H1 (cell line): Measurements from ENCODE around the gene ZC3H7B. TPM values are rescaled to one million over a fixed set of nuclear protein-coding genes. Genes with fewer than 3 reads are reported as not detected.

Experiments
- CTCF ChIA-PET: fragments of 300-600 bp; sonication (Branson Sonifier 250); formaldehyde crosslinking; loops from one replicate; lab custom pipeline; 2021; ENCODE audit not compliant: partially characterized antibody; lab: Charles Lee
- POLR2A ChIA-PET: fragments of 300-600 bp; sonication (Branson Sonifier 250); formaldehyde crosslinking; loops from one replicate; lab custom pipeline; 2021; ENCODE audit warnings: inconsistent platforms; ENCODE audit not compliant: partially characterized antibody; lab: Charles Lee
- DNase-seq, 2 experiments: peaks; one replicate each; pipeline versions ENCODE4 v3.0.0 to v3.0.0-alpha.2; 2010 to 2022; ENCODE audit warnings: low spot score in 2 of 2, low read depth in 1 of 2, mixed read lengths in 1 of 2
- FAIRE-seq: peaks from 2 replicates; lab custom pipeline; 2011; peaks lifted over from hg19 to GRCh38; lab: Jason Lieb, UNC
- H2AFZ ChIP-seq: 2 replicates; pipeline ENCODE4 v1.8.1; 2012; ENCODE audit warnings: low read length, inconsistent platforms
- H2AK5ac ChIP-seq: 2 replicates; pipeline ENCODE4 v1.6.1; 2013; ENCODE audit warnings: low read depth, low read length
- H2BK120ac ChIP-seq: replicated peaks from 2 replicates; pipeline ENCODE3; 2013; ENCODE audit warnings: low read depth, low read length, inconsistent platforms
- H2BK12ac ChIP-seq: 2 replicates; pipeline ENCODE4 v1.6.1; 2013; ENCODE audit warnings: low read depth, low read length
- H2BK15ac ChIP-seq: 2 replicates; pipeline ENCODE4 v1.6.1; 2013; ENCODE audit warnings: low read length
- H2BK20ac ChIP-seq: 2 replicates; pipeline ENCODE4 v1.6.1; 2013; ENCODE audit warnings: low read length
- H2BK5ac ChIP-seq: 2 replicates; pipeline ENCODE4 v1.6.1; 2013; ENCODE audit warnings: low read depth, low read length
- H3K14ac ChIP-seq: 2 replicates; pipeline ENCODE4 v1.6.1; 2013; ENCODE audit warnings: inconsistent platforms; ENCODE audit not compliant: insufficient read length
- H3K18ac ChIP-seq: 2 replicates; pipeline ENCODE4 v1.6.1; 2013; ENCODE audit warnings: low read length; ENCODE audit errors: extremely low read depth
- H3K23ac ChIP-seq: 2 replicates; pipeline ENCODE4 v1.6.1; 2013; ENCODE audit warnings: inconsistent platforms; ENCODE audit not compliant: insufficient read length
- H3K23me2 ChIP-seq: 2 replicates; pipeline ENCODE4 v1.6.1; 2013; ENCODE audit warnings: low read depth, low read length
- H3K27ac ChIP-seq: 2 replicates; pipeline ENCODE4 v1.6.1; 2011; ENCODE audit warnings: low read depth, low read length, inconsistent platforms
- H3K27me3 ChIP-seq, 4 experiments: replicated peaks in 1 of 4; 1 replicate in 1 of 4; 2 replicates in 3 of 4; pipeline versions ENCODE4 v1.6.1 to v1.8.1; 2011 to 2013; ENCODE audit warnings: low read length in 3 of 4, mild to moderate bottlenecking in 3 of 4, inconsistent platforms in 2 of 4, mixed read lengths in 2 of 4, moderate library complexity in 1 of 4; ENCODE audit not compliant: control insufficient read depth in 3 of 4, insufficient read depth in 3 of 4; ENCODE audit errors: extremely low read depth in 1 of 4
- H3K36me3 ChIP-seq, 4 experiments: 2 replicates each; pipeline versions ENCODE4 v1.6.1 to v1.8.1; 2011 to 2013; ENCODE audit warnings: mild to moderate bottlenecking in 4 of 4, low read length in 3 of 4, moderate library complexity in 2 of 4, control low read depth in 1 of 4, inconsistent platforms in 1 of 4; ENCODE audit not compliant: insufficient read depth in 4 of 4, control insufficient read depth in 2 of 4
- H3K4ac ChIP-seq: replicated peaks from 2 replicates; pipeline ENCODE3; 2013; ENCODE audit warnings: low read length, low read depth, mixed read lengths, inconsistent platforms; ENCODE audit not compliant: insufficient read length
- H3K4me1 ChIP-seq, 4 experiments: replicated peaks in 1 of 4; 1 replicate in 1 of 4; 2 replicates in 3 of 4; pipeline versions ENCODE4 v1.6.1 to v1.8.1; 2011 to 2013; ENCODE audit warnings: low read length in 3 of 4, inconsistent platforms in 2 of 4, mixed read lengths in 1 of 4; ENCODE audit not compliant: insufficient read depth in 4 of 4, control insufficient read depth in 3 of 4
- H3K4me2 ChIP-seq, 2 experiments: 2 replicates each; pipeline versions ENCODE4 v1.6.1 to v1.8.1; 2011 to 2013; ENCODE audit warnings: low read depth in 2 of 2, low read length in 2 of 2, control low read depth in 1 of 2, inconsistent platforms in 1 of 2, mild to moderate bottlenecking in 1 of 2; ENCODE audit not compliant: insufficient read depth in 1 of 2
- H3K4me3 ChIP-seq, 4 experiments: fragments of 200-600, 300-600 bp in 1 of 4; sonication (generic), shearing (Covaris generic), sonication (Bioruptor Twin) in 1 of 4; 2 replicates each; pipeline versions ENCODE4 v1.5.1 to v1.8.1; 2011 to 2016; ENCODE audit warnings: low read length in 4 of 4, low read depth in 3 of 4, control low read depth in 2 of 4, inconsistent platforms in 2 of 4, mild to moderate bottlenecking in 2 of 4, mixed read lengths in 1 of 4, moderate library complexity in 1 of 4; ENCODE audit not compliant: insufficient read depth in 2 of 4; ENCODE audit errors: extremely low read depth in 1 of 4
- H3K56ac ChIP-seq: replicated peaks from 2 replicates; pipeline ENCODE3; 2013; ENCODE audit warnings: low read depth, mild to moderate bottlenecking, mixed read lengths, low read length, inconsistent platforms; ENCODE audit not compliant: insufficient read length
- H3K79me1 ChIP-seq: 2 replicates; pipeline ENCODE4 v1.6.1; 2013; ENCODE audit warnings: low read depth, low read length, control low read depth
- H3K79me2 ChIP-seq, 2 experiments: 2 replicates each; pipeline versions ENCODE4 v1.6.1 to v1.8.1; 2012 to 2013; ENCODE audit warnings: low read length in 2 of 2, mild to moderate bottlenecking in 2 of 2, inconsistent platforms in 1 of 2; ENCODE audit not compliant: insufficient read depth in 2 of 2, control insufficient read depth in 1 of 2
- H3K9ac ChIP-seq, 4 experiments: replicated peaks in 1 of 4; 1 replicate in 1 of 4; 2 replicates in 3 of 4; pipeline versions ENCODE4 v1.6.1 to v1.8.1; 2011 to 2013; ENCODE audit warnings: low read depth in 3 of 4, low read length in 3 of 4, control low read depth in 2 of 4, mild to moderate bottlenecking in 2 of 4, moderate library complexity in 2 of 4, inconsistent platforms in 1 of 4; ENCODE audit errors: extremely low read depth in 1 of 4
- H3K9me3 ChIP-seq, 2 experiments: 2 replicates each; pipeline versions ENCODE4 v1.6.1 to v1.8.1; 2012 to 2013; ENCODE audit warnings: mild to moderate bottlenecking in 2 of 2, moderate library complexity in 2 of 2, control low read depth in 1 of 2, inconsistent platforms in 1 of 2, low read depth in 1 of 2, low read length in 1 of 2, mixed read lengths in 1 of 2; ENCODE audit not compliant: insufficient read depth in 2 of 2
- H4K20me1 ChIP-seq, 2 experiments: replicated peaks in 1 of 2; 2 replicates each; pipeline versions ENCODE3 to v1.8.1; 2011 to 2013; ENCODE audit warnings: inconsistent platforms in 2 of 2, low read length in 2 of 2, mild to moderate bottlenecking in 1 of 2; ENCODE audit not compliant: insufficient read depth in 2 of 2, control insufficient read depth in 1 of 2
- H4K5ac ChIP-seq: 2 replicates; pipeline ENCODE4 v1.6.1; 2013; ENCODE audit warnings: low read length, low read depth, mixed read lengths, inconsistent platforms; ENCODE audit not compliant: insufficient read length
- H4K8ac ChIP-seq: 2 replicates; pipeline ENCODE4 v1.8.0; 2013; ENCODE audit warnings: mild to moderate bottlenecking, moderate library complexity, low read length, inconsistent platforms; ENCODE audit not compliant: insufficient read depth; ENCODE audit errors: extremely low read depth
- H4K91ac ChIP-seq: replicated peaks from 2 replicates; pipeline ENCODE3; 2013; ENCODE audit warnings: low read length, mixed read lengths, inconsistent platforms; ENCODE audit not compliant: insufficient read length
- ATF3 ChIP-seq: IDR thresholded peaks from 2 replicates; pipeline ENCODE4 v1.6.1; 2011; ENCODE audit warnings: low read depth, mild to moderate bottlenecking, low read length; ENCODE audit not compliant: insufficient read depth
- CREB1 ChIP-seq: IDR thresholded peaks from 2 replicates; pipeline ENCODE4 v1.6.1; 2012; ENCODE audit warnings: inconsistent platforms
- CTBP2 ChIP-seq: IDR thresholded peaks from 2 replicates; pipeline ENCODE4 v1.7.0; 2011; ENCODE audit warnings: borderline replicate concordance, mild to moderate bottlenecking, moderate library complexity, mixed read lengths, low read length; ENCODE audit not compliant: insufficient read depth, insufficient read length
- JUN ChIP-seq: IDR thresholded peaks from 2 replicates; pipeline ENCODE4 v1.6.1; 2011; ENCODE audit warnings: low read depth, mild to moderate bottlenecking, improper control_type of control experiment, low read length
- MAFK ChIP-seq: IDR thresholded peaks from 2 replicates; pipeline ENCODE4 v1.6.1; 2012; ENCODE audit warnings: low read depth, mild to moderate bottlenecking, improper control_type of control experiment, low read length
- SP4 ChIP-seq: IDR thresholded peaks from 2 replicates; pipeline ENCODE4 v1.6.1; 2012; ENCODE audit warnings: low read length, inconsistent platforms
- TAF1 ChIP-seq: IDR thresholded peaks from 2 replicates; pipeline ENCODE4 v1.6.1; 2011; ENCODE audit warnings: mild to moderate bottlenecking, low read depth, low read length
- TEAD4 ChIP-seq: IDR thresholded peaks from 2 replicates; pipeline ENCODE4 v1.6.1; 2012; ENCODE audit warnings: low read depth, low read length, inconsistent platforms, mixed read lengths
- WGBS, 2 experiments: shearing (Covaris generic) in 1 of 2; methylation state at CpG; one replicate each; pipeline versions ENCODE4 v1.1.6 to v1.1.7; 2013 to 2015; ENCODE audit warnings: low lambda C conversion rate in 2 of 2, mixed read lengths in 2 of 2, inconsistent platforms in 1 of 2, low coverage in 1 of 2, missing lambda C conversion rate in 1 of 2; ENCODE audit not compliant: insufficient replicate concordance in 2 of 2, insufficient coverage in 1 of 2, insufficient read length in 1 of 2; ENCODE audit errors: extremely low coverage in 1 of 2, missing lambda C conversion rate in 1 of 2; 5-methylcytosine and 5-hydroxymethylcytosine counted together
- polyA plus RNA-seq, 7 experiments: library from polyadenylated mRNA; depleted of rRNA in 3 of 7; stranded (reverse) in 5 of 7; unstranded in 2 of 7; fragments of >200 nt in 5 of 7; fragments of 200-250 nt in 2 of 7; gene quantifications; 1 replicate in 5 of 7; 2 replicates in 1 of 7; 4 replicates in 1 of 7; pipeline versions ENCODE4 v1.2.1 to v1.2.3, GENCODE V29; 2011 to 2013; ENCODE audit warnings: missing spikeins in 2 of 7, mixed read lengths in 2 of 7
- total RNA-seq: library from RNA; stranded (reverse); fragmentation: NEBNext Ultra II Directional; extraction: Animal tissue kit (Norgen Biotek cat#: 25700); gene quantifications from 2 replicates; pipeline ENCODE4 v1.2.1, GENCODE V29; 2021

The ZC3H7B gene
- total and polyA plus RNA-seq, 2 of the 8 experiments (the other 6 are each of a cell fraction or from before 2014, with no cell fraction given) = 35.5 to 78.6 TPM

- Histone ChIP-seq H3K4ac (no peak overlapping the region), H4K20me1 (peaks cover 15 to 26% of the 10 kb centered on the region in 2 experiments), H3K23me2 (no peaks in the 10 kb centered on the region), H3K9me3 (no peaks in the 10 kb centered on the region), H3K4me3 (no peak overlapping the region), H2BK15ac (no peak overlapping the region), H3K79me1 (peaks cover 13% of the 10 kb centered on the region), H2AK5ac (no peak overlapping the region), H3K27ac (no peak overlapping the region), H2BK120ac (no peak overlapping the region), H2BK5ac (no peak overlapping the region; the same call in 1 of the 2 replicates), H3K9ac (no peak overlapping the region), H4K5ac (no peak overlapping the region), H3K79me2 (no peaks in the 10 kb centered on the region; a peak in 1 of 4 replicates), H4K91ac (no peak overlapping the region), H3K4me1 (no peaks in the 10 kb centered on the region), H3K14ac (no peak overlapping the region), H3K56ac (no peak overlapping the region), H3K18ac (no peak overlapping the region), H3K23ac (no peak overlapping the region), H2BK20ac (no peak overlapping the region), H2BK12ac (no peak overlapping the region), H3K4me2 (no peak overlapping the region), H3K27me3 (no peaks in the 10 kb centered on the region), H2AFZ (no peak overlapping the region), H4K8ac (peak overlapping the region; percentile 65), H3K36me3 (peaks cover 53 to 90% (median 82%) of the 10 kb centered on the region in 4 experiments)
- WGBS, 2 experiments = 94% methylated on average over 15 of the region's 15 CpGs; no CpG with 5 or more reads in 1 of the 2 experiments
- FAIRE-seq (no peak), DNase-seq (no peak)
- POLR2A ChIA-PET = interaction anchor here (0.8 to 3.9 kb wide), 9 partner anchors 7 to 24 kb away, joined by 3 to 26 read pairs (median 5); no protein-coding TSS in a partner anchor
- CTCF ChIA-PET = interaction anchor here (0.9 to 1.6 kb wide), 3 partner anchors 14 to 39 kb away, joined by 3 to 7 read pairs (median 3); no protein-coding TSS in a partner anchor
- no peak for TF ChIP-seq SP4
- TF ChIP-seq JUN = no peak
- TF ChIP-seq TEAD4 = no peak
- no peak for TF ChIP-seq CTBP2
- no peak for TF ChIP-seq MAFK
- TF ChIP-seq ATF3 = no peak
- TF ChIP-seq TAF1 = no peak
- no peak for TF ChIP-seq CREB1
Observed at GRCh38 chr22:41264408-41264941, 36.9 kb upstream of the ZC3H7B start.
